NCI-H2196 (cell line): ENCODE results near the gene TBCK.
"Not testable (repeated sequence)": the region's sequence is repeated elsewhere in the genome, so short reads cannot be mapped to it uniquely, and the experiment has no call there.

ENCODE experiments used
- DNase-seq: peaks from one replicate; lab custom pipeline; 2025; ENCODE audit not compliant: unreplicated experiment; lab: John Stamatoyannopoulos, UW

TBCK gene

GRCh38 chr4:106321814-106322213, 5.8 kb upstream of the TBCK start:
- not testable (repeated sequence) for DNase-seq

- not testable (repeated sequence) for DNase-seq
These were observed 5.2 kb upstream of the TBCK start for GRCh38 chr4:106321168-106321567.

- DNase-seq: no peak
These were observed 4.2 kb upstream of the TBCK start for GRCh38 chr4:106320235-106320634.

- no peak for DNase-seq
These were observed 2.5 kb upstream of the TBCK start for GRCh38 chr4:106318511-106318910.

- DNase-seq: no peak
These were observed 1.8 kb upstream of the TBCK start for GRCh38 chr4:106317815-106318214.

GRCh38 chr4:106316773-106317409, 882 bp upstream of the TBCK start:
- no peak for DNase-seq

- no peak for DNase-seq
These were observed 487 bp downstream of the TBCK start for GRCh38 chr4:106315476-106315967.

- DNase-seq: no peak
These were observed 1.0 kb downstream of the TBCK start for GRCh38 chr4:106314960-106315359.

GRCh38 chr4:106312997-106313522, 2.9 kb downstream of the TBCK start:
- no peak for DNase-seq

- no peak for DNase-seq
These were observed 3.6 kb downstream of the TBCK start for GRCh38 chr4:106312377-106312776.

GRCh38 chr4:106306561-106306960, 9.4 kb downstream of the TBCK start:
- DNase-seq: no peak

- DNase-seq: no peak
These were observed 10.5 kb downstream of the TBCK start for GRCh38 chr4:106305435-106306055.

- no peak for DNase-seq
These were observed 11.4 kb downstream of the TBCK start for GRCh38 chr4:106304632-106305031.

GRCh38 chr4:106303548-106304281, 12.3 kb downstream of the TBCK start:
- DNase-seq: no peak

- no peak for DNase-seq
These were observed 14.0 kb downstream of the TBCK start for GRCh38 chr4:106302062-106302438.

GRCh38 chr4:106301393-106302061, 14.5 kb downstream of the TBCK start:
- no peak for DNase-seq

- DNase-seq: no peak
These were observed 16.0 kb downstream of the TBCK start for GRCh38 chr4:106299977-106300376.

GRCh38 chr4:106297245-106298035, 18.6 kb downstream of the TBCK start:
- DNase-seq: no peak

GRCh38 chr4:106294062-106294461, 21.9 kb downstream of the TBCK start:
- no peak for DNase-seq

- DNase-seq: no peak
These were observed 24.3 kb downstream of the TBCK start for GRCh38 chr4:106291678-106292077.

- DNase-seq: no peak
These were observed 26.3 kb downstream of the TBCK start for GRCh38 chr4:106289737-106290136.
